Pancreas (tissue), 10 donors: Measurements from ENCODE around the gene SEBOX. TPM values are rescaled to one million over a fixed set of nuclear protein-coding genes. Genes with fewer than 3 reads are reported as not detected.
A peak's percentile ranks its signal among the peaks of the same experiment; 100 is the strongest.

Experiments
- ATAC-seq, 4 donors: fragments of 200-7000 bp; cut with Tn5 transposase; one replicate each; pipeline versions ENCODE4 v1.8.0 to v1.9.1; 2020; ENCODE audit warnings: mild to moderate bottlenecking in 4 of 4, moderate library complexity in 4 of 4
- DNase-seq, 6 donors: peaks; one replicate each; pipeline ENCODE4 v3.0.0-alpha.2; 2020
- FAIRE-seq: peaks from 2 replicates; lab custom pipeline; 2012; peaks lifted over from hg19 to GRCh38; lab: Jason Lieb, UNC
- H3K27ac ChIP-seq, 4 donors: fragments of 200-600 bp; sonication (generic); 1 replicate in 3 of 4; 2 replicates in 1 of 4; pipeline versions ENCODE4 v1.5.0 to v1.8.0; 2020
- H3K27me3 ChIP-seq, 4 donors: fragments of 200-600 bp; one replicate each; pipeline ENCODE4 v1.8.0; 2021
- H3K36me3 ChIP-seq, 3 donors: fragments of 200-600 bp; sonication (generic) in 1 of 3; one replicate each; pipeline versions ENCODE4 v1.5.0 to v1.8.0; 2020 to 2021
- H3K4me1 ChIP-seq, 3 donors: fragments of 200-600 bp; one replicate each; pipeline ENCODE4 v1.8.0; 2021
- H3K4me3 ChIP-seq, 4 donors: fragments of 200-600 bp; sonication (generic) in 2 of 4; one replicate each; pipeline versions ENCODE4 v1.5.0 to v1.8.0; 2020 to 2021
- H3K9me3 ChIP-seq, 4 donors: fragments of 200-600 bp; one replicate each; pipeline ENCODE4 v1.8.0; 2021
- WGBS, 2 donors: extraction: QIAGEN DNeasy Blood & Tissue Kit; methylation state at CpG; one replicate each; pipeline ENCODE4 v1.1.7; 2013; 5-methylcytosine and 5-hydroxymethylcytosine counted together
- intact Hi-C, 3 donors: fragments of 100-400 bp; cut with DNase I; formaldehyde crosslinking; loops; one replicate each; pipeline versions ENCODE4 v1.11.1 to v1.14.2; 2022
- polyA plus RNA-seq, 2 donors: library from polyadenylated mRNA; stranded (reverse); fragments of 200-250 nt; gene quantifications; one replicate each; pipeline ENCODE4 v1.2.3, GENCODE V29; 2013
- total RNA-seq, 6 donors: library from RNA; stranded (reverse); fragmentation: NEBNext Ultra II Directional in 4 of 6; extraction: Animal tissue kit (Norgen Biotek cat#: 25700) in 4 of 6; gene quantifications; one replicate each; pipeline versions ENCODE4 v1.2.1 to v1.2.4, GENCODE V29; 2021 to 2023
- TF ChIP-seq, protein P1 (sequence below), 4 donors: fragments of 200-600 bp; sonication (generic) in 3 of 4; IDR thresholded peaks; one replicate each; pipeline versions ENCODE4 v1.5.0 to v1.8.0; 2021; ENCODE audit warnings: antibody characterized with exemption in 4 of 4
- donor health status: healthy with polysubstance abuse.
- donor health status: DM: no; HTN: no; CAD: no; lungs with moderate emphysema.
- donor health status: DM: no; HTN: no; CAD: no.
- donor health status: control.
- donor health status: control.
- donor health status: Bipolar disorder and iron deficiency.
- donor health status: DM: yes; HTN: yes; CAD: no.
- donor health status: DM: no; HTN: no; CAD: no.
- donor health status: DM: no; HTN: no; CAD: no.
- donor health status: DM: yes; HTN: yes; CAD: no.

Gene SEBOX
- total and polyA plus RNA-seq, 8 donors, result not detected

GRCh38 chr17:28379814-28380801 is 15.1 kb upstream of the SEBOX start:
- Histone ChIP-seq H3K4me1 (peaks cover 0 to 3% (median 0%) of the 10 kb centered on the region in 3 donors), H3K4me3 (no peak overlapping the region), H3K27ac (no peak overlapping the region), H3K27me3 (no peaks in the 10 kb centered on the region), H3K9me3 (no peaks in the 10 kb centered on the region), H3K36me3 (no peaks in the 10 kb centered on the region)
- ATAC-seq (no peak), FAIRE-seq (no peak), DNase-seq (no peak)
- TF ChIP-seq, protein P1, sequence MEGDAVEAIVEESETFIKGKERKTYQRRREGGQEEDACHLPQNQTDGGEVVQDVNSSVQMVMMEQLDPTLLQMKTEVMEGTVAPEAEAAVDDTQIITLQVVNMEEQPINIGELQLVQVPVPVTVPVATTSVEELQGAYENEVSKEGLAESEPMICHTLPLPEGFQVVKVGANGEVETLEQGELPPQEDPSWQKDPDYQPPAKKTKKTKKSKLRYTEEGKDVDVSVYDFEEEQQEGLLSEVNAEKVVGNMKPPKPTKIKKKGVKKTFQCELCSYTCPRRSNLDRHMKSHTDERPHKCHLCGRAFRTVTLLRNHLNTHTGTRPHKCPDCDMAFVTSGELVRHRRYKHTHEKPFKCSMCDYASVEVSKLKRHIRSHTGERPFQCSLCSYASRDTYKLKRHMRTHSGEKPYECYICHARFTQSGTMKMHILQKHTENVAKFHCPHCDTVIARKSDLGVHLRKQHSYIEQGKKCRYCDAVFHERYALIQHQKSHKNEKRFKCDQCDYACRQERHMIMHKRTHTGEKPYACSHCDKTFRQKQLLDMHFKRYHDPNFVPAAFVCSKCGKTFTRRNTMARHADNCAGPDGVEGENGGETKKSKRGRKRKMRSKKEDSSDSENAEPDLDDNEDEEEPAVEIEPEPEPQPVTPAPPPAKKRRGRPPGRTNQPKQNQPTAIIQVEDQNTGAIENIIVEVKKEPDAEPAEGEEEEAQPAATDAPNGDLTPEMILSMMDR (IDR thresholded peaks at IDR 0.05), result no peak
- WGBS, 2 donors, result 74 to 76% methylated on average over 10 of the region's 10 CpGs
- intact Hi-C loops, result no loop called here

- no peaks in the 10 kb centered on the region for H3K36me3 ChIP-seq
- peaks cover 9 to 28% (median 13%) of the 10 kb centered on the region in 3 donors for H3K4me1 ChIP-seq
- H3K27ac ChIP-seq, result no peak overlapping the region
- DNase-seq (no peak), FAIRE-seq (no peak), ATAC-seq (no peak)
- H3K4me3 ChIP-seq, result no peak overlapping the region
- no peaks in the 10 kb centered on the region for H3K9me3 ChIP-seq
- no peaks in the 10 kb centered on the region for H3K27me3 ChIP-seq
- WGBS, 2 donors, result 94 to 97% methylated on average over 6 of the region's 6 CpGs
- TF ChIP-seq, protein P1 (IDR thresholded peaks at IDR 0.05), result no peak
- intact Hi-C loops, result no loop called here
Measured at GRCh38 chr17:28372945-28373274, 7.9 kb upstream of the SEBOX start.

GRCh38 chr17:28372203-28372944 is 7.4 kb upstream of the SEBOX start:
- FAIRE-seq (no peak), ATAC-seq (peak in 1 of 4 donors; percentile 8), DNase-seq (peak in 1 of 6 donors; percentile 74)
- H3K27me3 ChIP-seq, result no peaks in the 10 kb centered on the region
- intact Hi-C loops, result no loop called here
- H3K9me3 ChIP-seq, result no peaks in the 10 kb centered on the region
- peak overlapping the region in 2 of 4 donors; percentile 18 to 37 for H3K27ac ChIP-seq
- TF ChIP-seq, protein P1 (IDR thresholded peaks at IDR 0.05), result no peak
- peak overlapping the region; percentile 17 to 54 (median 38) for H3K4me3 ChIP-seq
- peaks cover 9 to 28% (median 13%) of the 10 kb centered on the region in 3 donors for H3K4me1 ChIP-seq
- 31 to 35% methylated on average over 42 to 53 of the region's 53 CpGs for WGBS, 2 donors
- no peaks in the 10 kb centered on the region for H3K36me3 ChIP-seq

DNA sequence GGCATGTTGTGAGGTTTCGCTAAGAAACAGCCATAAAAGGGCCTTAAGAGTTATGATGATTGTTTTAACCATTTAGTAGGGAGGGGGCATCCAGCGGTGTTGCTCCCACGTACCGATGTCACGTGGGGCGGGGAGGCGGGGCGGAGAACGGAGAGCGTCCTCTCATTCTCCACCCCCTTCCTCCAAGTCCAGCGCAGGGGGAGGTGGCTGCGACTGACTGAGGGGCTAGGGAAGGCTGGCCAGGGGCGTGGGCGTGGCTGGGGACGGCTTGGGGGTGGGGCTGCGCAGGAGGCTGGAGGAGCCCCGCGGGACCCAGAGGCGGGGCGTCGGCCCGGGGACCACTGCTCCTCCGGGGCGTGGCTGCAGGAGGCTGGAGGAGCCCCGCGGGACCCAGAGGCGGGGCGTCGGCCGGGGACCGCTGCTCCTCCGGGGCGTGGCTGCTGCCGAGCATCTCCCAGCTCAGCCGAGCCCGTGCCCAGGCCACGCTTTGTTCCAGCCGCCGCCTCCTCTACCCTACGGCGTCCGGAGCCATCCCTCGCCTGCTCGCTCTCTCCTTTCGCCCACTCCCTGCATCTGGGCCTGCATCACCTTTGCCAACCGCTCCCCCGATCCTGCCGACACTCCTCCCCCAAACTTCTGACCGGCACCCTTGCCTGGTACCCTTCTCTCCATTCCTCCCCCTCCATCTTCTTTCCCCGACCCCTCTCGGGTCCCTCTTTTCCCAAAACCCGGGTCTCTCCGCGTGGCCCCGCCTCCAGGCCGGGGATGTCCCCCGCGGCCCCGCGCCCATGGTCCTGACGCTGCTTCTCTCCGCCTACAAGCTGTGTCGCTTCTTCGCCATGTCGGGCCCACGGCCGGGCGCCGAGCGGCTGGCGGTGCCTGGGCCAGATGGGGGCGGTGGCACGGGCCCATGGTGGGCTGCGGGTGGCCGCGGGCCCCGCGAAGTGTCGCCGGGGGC is 6.5 kb upstream of the SEBOX start, which contains the start of gene SARM1:
SARM1 (plus strand) TSS at position 450 of the 958 bp plus-strand sequence; CDS start at position 789, 339 bp downstream.
- WGBS, 2 donors, result 2% methylated on average over 62 to 80 of the region's 80 CpGs
- no peak for FAIRE-seq
- peak; percentile 64 to 87 (median 79) for DNase-seq
- H3K27me3 ChIP-seq, result no peaks in the 10 kb centered on the region
- TF ChIP-seq, protein P1 (IDR thresholded peaks at IDR 0.05), result no peak
- H3K4me3 ChIP-seq, result peak within 1 kb of the TSS; percentile 17 to 54 (median 38)
- ATAC-seq, result peak; percentile 50 to 81 (median 78)
- intact Hi-C loops, result no loop called here
- H3K9me3 ChIP-seq, result no peaks in the 10 kb centered on the region
- H3K4me1 ChIP-seq, result peaks cover 9 to 28% (median 13%) of the 10 kb centered on the region in 3 donors
- peak within 1 kb of the TSS; percentile 22 to 75 (median 50) for H3K27ac ChIP-seq
- no peaks in the 10 kb centered on the region for H3K36me3 ChIP-seq
